ENCODE data around the gene PRKCI. TPM values are rescaled to one million over a fixed set of nuclear protein-coding genes. Genes with fewer than 3 reads are reported as not detected.

PRKCI gene
- total and polyA plus RNA-seq, 10 donors = 3.6 to 28.7 (median 14.9) TPM

DNA sequence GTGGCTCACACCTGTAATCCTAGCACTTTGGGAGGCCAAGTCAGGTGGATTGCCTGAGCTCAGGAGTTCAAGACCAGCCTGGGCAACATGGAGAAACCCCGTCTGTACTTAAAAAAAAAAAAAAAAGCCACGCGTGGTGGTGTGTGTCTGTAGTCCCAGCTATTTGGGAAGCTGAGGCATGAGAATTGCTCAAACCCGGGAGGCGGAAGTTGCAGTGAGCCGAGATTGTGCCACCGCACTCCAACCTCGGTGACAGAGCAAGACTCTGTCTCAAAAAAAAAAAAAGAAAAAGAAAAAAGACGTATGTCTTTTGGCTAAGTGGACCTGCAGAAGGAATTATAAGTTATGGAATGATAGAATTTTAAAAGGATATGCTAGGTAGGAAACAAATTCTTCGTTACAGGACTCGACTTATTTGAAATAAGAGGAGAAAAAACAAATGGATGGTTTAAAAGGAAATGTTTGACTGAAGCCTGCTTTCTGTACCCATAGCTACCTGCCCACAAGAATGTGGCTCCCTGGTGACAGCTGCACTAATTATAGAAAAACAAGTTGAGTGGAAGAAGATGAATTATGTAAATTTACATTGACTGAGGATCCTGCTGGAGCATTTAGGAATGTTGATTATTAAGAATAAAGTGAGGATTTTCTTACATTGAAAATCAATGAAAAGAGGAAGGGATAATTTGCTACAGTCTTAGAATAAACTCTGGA is 99.3 kb downstream of the PRKCI start:
- peak; percentile 80 for DNase-seq
- Histone ChIP-seq H3K4me1 (peaks cover 0 to 6% (median 0%) of the 10 kb centered on the region in 6 donors), H3K9me3 (no peaks in the 10 kb centered on the region), H3K27ac (no peak overlapping the region), H3K27me3 (replicated peaks in 1 of 7) (no peaks in the 10 kb centered on the region), H3K4me3 (no peak overlapping the region), H3K36me3 (no peaks in the 10 kb centered on the region)
- intact Hi-C loops (cut with DNase I; ENCODE audit: low total_unique reads) = no loop called here
- WGBS, 5 donors = 57 to 92% (median 80%) methylated on average over 11 of the region's 11 CpGs
- TF ChIP-seq, protein P1, sequence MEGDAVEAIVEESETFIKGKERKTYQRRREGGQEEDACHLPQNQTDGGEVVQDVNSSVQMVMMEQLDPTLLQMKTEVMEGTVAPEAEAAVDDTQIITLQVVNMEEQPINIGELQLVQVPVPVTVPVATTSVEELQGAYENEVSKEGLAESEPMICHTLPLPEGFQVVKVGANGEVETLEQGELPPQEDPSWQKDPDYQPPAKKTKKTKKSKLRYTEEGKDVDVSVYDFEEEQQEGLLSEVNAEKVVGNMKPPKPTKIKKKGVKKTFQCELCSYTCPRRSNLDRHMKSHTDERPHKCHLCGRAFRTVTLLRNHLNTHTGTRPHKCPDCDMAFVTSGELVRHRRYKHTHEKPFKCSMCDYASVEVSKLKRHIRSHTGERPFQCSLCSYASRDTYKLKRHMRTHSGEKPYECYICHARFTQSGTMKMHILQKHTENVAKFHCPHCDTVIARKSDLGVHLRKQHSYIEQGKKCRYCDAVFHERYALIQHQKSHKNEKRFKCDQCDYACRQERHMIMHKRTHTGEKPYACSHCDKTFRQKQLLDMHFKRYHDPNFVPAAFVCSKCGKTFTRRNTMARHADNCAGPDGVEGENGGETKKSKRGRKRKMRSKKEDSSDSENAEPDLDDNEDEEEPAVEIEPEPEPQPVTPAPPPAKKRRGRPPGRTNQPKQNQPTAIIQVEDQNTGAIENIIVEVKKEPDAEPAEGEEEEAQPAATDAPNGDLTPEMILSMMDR (IDR thresholded peaks at IDR 0.05 in 8 of 11, conservative IDR thresholded peaks at IDR 0.05 in 3 of 11) = no peak
- TF ChIP-seq POLR2AphosphoS5 (IDR thresholded peaks at IDR 0.05) = no peak

GRCh38 chr3:170322566-170323269 is 100.5 kb downstream of the PRKCI start:
- intact Hi-C loops (cut with DNase I; ENCODE audit: low total_unique reads) = no loop called here
- H3K9me3 ChIP-seq = peaks cover 0 to 7% (median 0%) of the 10 kb centered on the region in 8 donors
- peaks cover 0 to 6% (median 0%) of the 10 kb centered on the region in 6 donors for H3K4me1 ChIP-seq
- WGBS, 5 donors = 82 to 91% (median 89%) methylated on average over 10 of the region's 10 CpGs
- no peaks in the 10 kb centered on the region for H3K36me3 ChIP-seq
- no peak for DNase-seq
- no peak overlapping the region for H3K27ac ChIP-seq
- H3K4me3 ChIP-seq = no peak overlapping the region
- no peaks in the 10 kb centered on the region for H3K27me3 ChIP-seq (replicated peaks in 1 of 7)
- no peak for TF ChIP-seq POLR2A (IDR thresholded peaks at IDR 0.05)
- TF ChIP-seq, protein P1 (IDR thresholded peaks at IDR 0.05 in 8 of 11, conservative IDR thresholded peaks at IDR 0.05 in 3 of 11) = no peak
- TF ChIP-seq POLR2AphosphoS5 (IDR thresholded peaks at IDR 0.05) = no peak

- H3K4me3 ChIP-seq = no peak overlapping the region
- H3K27me3 ChIP-seq (replicated peaks in 1 of 7) = no peaks in the 10 kb centered on the region
- intact Hi-C loops (cut with DNase I; ENCODE audit: low total_unique reads) = no loop called here
- TF ChIP-seq POLR2A (IDR thresholded peaks at IDR 0.05) (no peak), POLR2AphosphoS5 (IDR thresholded peaks at IDR 0.05) (no peak)
- TF ChIP-seq, protein P1 (IDR thresholded peaks at IDR 0.05 in 8 of 11, conservative IDR thresholded peaks at IDR 0.05 in 3 of 11) = no peak
- no peaks in the 10 kb centered on the region for H3K36me3 ChIP-seq
- H3K9me3 ChIP-seq = peaks cover 0 to 13% (median 0%) of the 10 kb centered on the region in 8 donors
- no peak overlapping the region for H3K27ac ChIP-seq
- whole genome bisulfite sequencing, 5 donors = 86 to 96% (median 92%) methylated on average over 6 of the region's 6 CpGs
- DNase-seq = no peak
- H3K4me1 ChIP-seq = peaks cover 0 to 6% (median 0%) of the 10 kb centered on the region in 6 donors
Measured at GRCh38 chr3:170323331-170323730, 101.1 kb downstream of the PRKCI start.

DNA sequence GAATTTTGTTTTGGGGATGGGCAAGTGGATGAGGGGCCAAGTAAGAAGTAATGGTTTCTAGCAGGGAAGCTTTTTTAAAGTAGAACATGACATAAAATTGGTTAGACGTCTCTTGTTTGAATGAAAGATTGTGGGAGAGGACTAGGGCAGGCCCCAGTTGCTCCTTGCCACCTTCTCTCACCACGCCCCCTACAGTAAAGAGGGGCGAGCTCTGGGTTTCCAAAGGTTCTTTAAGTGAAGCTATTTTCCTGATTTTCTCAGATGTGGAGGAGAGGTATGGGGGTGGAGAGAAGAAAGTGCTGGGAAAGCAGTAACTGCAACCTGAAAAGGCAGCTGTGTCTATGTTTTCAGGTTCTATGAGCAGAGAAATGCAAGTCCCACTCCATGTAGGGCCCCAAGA is 102.7 kb downstream of the PRKCI start:
- peaks cover 0 to 13% (median 0%) of the 10 kb centered on the region in 8 donors for H3K9me3 ChIP-seq
- TF ChIP-seq, protein P1 (IDR thresholded peaks at IDR 0.05 in 8 of 11, conservative IDR thresholded peaks at IDR 0.05 in 3 of 11) = no peak
- TF ChIP-seq POLR2A (IDR thresholded peaks at IDR 0.05) (no peak), POLR2AphosphoS5 (IDR thresholded peaks at IDR 0.05) (no peak)
- no peaks in the 10 kb centered on the region for H3K36me3 ChIP-seq
- 84 to 95% (median 90%) methylated on average over 3 of the region's 3 CpGs for WGBS, 5 donors
- DNase-seq = no peak
- no peak overlapping the region for H3K4me3 ChIP-seq
- peaks cover 0 to 6% (median 0%) of the 10 kb centered on the region in 6 donors for H3K4me1 ChIP-seq
- no peak overlapping the region for H3K27ac ChIP-seq
- no peaks in the 10 kb centered on the region for H3K27me3 ChIP-seq (replicated peaks in 1 of 7)
- intact Hi-C loops (cut with DNase I; ENCODE audit: low total_unique reads) = no loop called here

Data from spleen (tissue), 11 donors.